Esophagus muscularis mucosa (tissue), 4 donors: ENCODE results near the gene PCDHGA3. TPM values are rescaled to one million over a fixed set of nuclear protein-coding genes. Genes with fewer than 3 reads are reported as not detected.
"Not testable (repeated sequence)": the region's sequence is repeated elsewhere in the genome, so short reads cannot be mapped to it uniquely, and the experiment has no call there.

ENCODE experiments used
- DNase-seq: peaks from one replicate; pipeline ENCODE4 v3.0.0-alpha.2; 2017; ENCODE audit errors: extremely low spot score
- H3K27ac ChIP-seq, 4 donors: fragments of 200-600 bp; sonication (generic); replicated peaks in 1 of 4; 1 replicate in 3 of 4; 2 replicates in 1 of 4; pipeline ENCODE4 v1.5.1; 2016 to 2019; ENCODE audit warnings: mild to moderate bottlenecking in 1 of 4
- H3K27me3 ChIP-seq, 4 donors: fragments of 200-600 bp; sonication (generic); one replicate each; pipeline versions ENCODE4 v1.5.1 to v1.6.0; 2016 to 2019
- H3K36me3 ChIP-seq, 4 donors: fragments of 200-600 bp; sonication (generic); one replicate each; pipeline ENCODE4 v1.5.1; 2016 to 2019
- H3K4me1 ChIP-seq, 4 donors: fragments of 200-600 bp; sonication (generic); one replicate each; pipeline ENCODE4 v1.5.1; 2016 to 2019
- H3K4me3 ChIP-seq, 4 donors: fragments of 200-600 bp; sonication (generic); 1 replicate in 2 of 4; 2 replicates in 2 of 4; pipeline ENCODE4 v1.5.1; 2016 to 2019; ENCODE audit warnings: mild to moderate bottlenecking in 4 of 4, moderate library complexity in 1 of 4
- H3K9me3 ChIP-seq, 4 donors: fragments of 200-600 bp; sonication (generic); 1 replicate in 3 of 4; 2 replicates in 1 of 4; pipeline ENCODE4 v1.5.1; 2016 to 2019
- CTCF ChIP-seq, 3 experiments: fragments of 200-600 bp in 2 of 3; fragments of 450-650 bp in 1 of 3; sonication (generic) in 2 of 3; IDR thresholded peaks; one replicate each; pipeline ENCODE4 v1.5.1; 2017 to 2019; ENCODE audit warnings: antibody characterized with exemption in 3 of 3, mild to moderate bottlenecking in 2 of 3, moderate library complexity in 1 of 3
- EP300 ChIP-seq: sonication (generic); formaldehyde crosslinking; IDR thresholded peaks from one replicate; pipeline ENCODE4 v1.6.1; 2017; ENCODE audit warnings: antibody characterized with exemption
- POLR2A ChIP-seq: fragments of 450-650 bp; IDR thresholded peaks from one replicate; pipeline ENCODE4 v1.6.1; 2017; ENCODE audit warnings: antibody characterized with exemption, moderate library complexity, mild to moderate bottlenecking, low read depth
- POLR2AphosphoS5 ChIP-seq, 2 donors: sonication (generic); formaldehyde crosslinking; IDR thresholded peaks; one replicate each; pipeline ENCODE4 v1.6.1; 2017; ENCODE audit warnings: antibody characterized with exemption in 2 of 2
- WGBS: methylation state at CpG from one replicate; pipeline ENCODE4 v1.1.5; 2018; 5-methylcytosine and 5-hydroxymethylcytosine counted together
- intact Hi-C: fragments of 100-400 bp; cut with DNase I; formaldehyde crosslinking; loops from one replicate; pipeline ENCODE4 v1.15.1; 2023
- total RNA-seq, 4 donors: library from RNA; depleted of rRNA; stranded (reverse); fragments of >200 nt; gene quantifications; one replicate each; pipeline versions ENCODE4 v1.1.0 to v1.2.1, GENCODE V29; 2016

The PCDHGA3 gene
- total RNA-seq, 4 donors from 2014 or later, result 1.7 to 2.6 (median 1.8) TPM

- intact Hi-C loops, result no loop called here
- Histone ChIP-seq H3K27ac (no peak within 1 kb of the TSS), H3K4me1 (no peaks in the 10 kb centered on the region), H3K27me3 (peaks cover 0 to 53% (median 0%) of the 10 kb centered on the region in 4 donors), H3K36me3 (no peaks in the 10 kb centered on the region), H3K9me3 (peaks cover 0 to 99% (median 83%) of the 10 kb centered on the region in 4 donors), H3K4me3 (peak within 1 kb of the TSS; percentile 30 to 45 (median 34))
- DNase-seq, result no peak
- 5% methylated on average over 19 of the region's 27 CpGs for WGBS
- TF ChIP-seq POLR2A (no peak), EP300 (no peak), POLR2AphosphoS5 (IDR thresholded peaks at IDR 0.05) (no peak), CTCF (IDR thresholded peaks at IDR 0.05) (peak; percentile 19 to 33 (median 24))
Observed at GRCh38 chr5:141338538-141339306, 4.9 kb upstream of the PCDHGA3 start, which contains the start of gene PCDHGA2. TSS of gene PCDHGA2 (plus strand) at chr5:141338760.

- 63% methylated on average over 1 of the region's 45 CpGs for whole genome bisulfite sequencing
- Histone ChIP-seq H3K9me3 (peaks cover 0 to 100% (median 85%) of the 10 kb centered on the region in 4 donors), H3K27me3 (peaks cover 0 to 61% (median 0%) of the 10 kb centered on the region in 4 donors)
- H3K27ac ChIP-seq, intact Hi-C loops, H3K4me3 ChIP-seq, DNase-seq, H3K4me1 ChIP-seq, H3K36me3 ChIP-seq: not testable (repeated sequence)
Observed at GRCh38 chr5:141340781-141341354, 2.8 kb upstream of the PCDHGA3 start.

- Histone ChIP-seq H3K36me3 (no peaks in the 10 kb centered on the region), H3K27ac (no peak overlapping the region), H3K4me3 (no peak overlapping the region), H3K9me3 (peaks cover 0 to 100% (median 84%) of the 10 kb centered on the region in 4 donors), H3K27me3 (peaks cover 0 to 67% (median 0%) of the 10 kb centered on the region in 4 donors), H3K4me1 (no peaks in the 10 kb centered on the region)
- intact Hi-C loops, result no loop called here
- TF ChIP-seq POLR2A (no peak), EP300 (no peak), CTCF (IDR thresholded peaks at IDR 0.05) (no peak), POLR2AphosphoS5 (IDR thresholded peaks at IDR 0.05) (no peak)
- WGBS, result 47% methylated on average over 1 of the region's 1 CpG
- no peak for DNase-seq
Observed at GRCh38 chr5:141342773-141343172, 856 bp upstream of the PCDHGA3 start.

- no peaks in the 10 kb centered on the region for H3K36me3 ChIP-seq
- H3K4me1 ChIP-seq, result no peaks in the 10 kb centered on the region
- H3K9me3 ChIP-seq, result peaks cover 0 to 98% (median 81%) of the 10 kb centered on the region in 4 donors
- intact Hi-C loops, result no loop called here
- no peak for DNase-seq
- H3K4me3 ChIP-seq, result peak overlapping the region; percentile 26 to 30 (median 29)
- peaks cover 0 to 54% (median 0%) of the 10 kb centered on the region in 4 donors for H3K27me3 ChIP-seq
- no peak overlapping the region for H3K27ac ChIP-seq
- TF ChIP-seq POLR2AphosphoS5 (IDR thresholded peaks at IDR 0.05) (no peak), CTCF (IDR thresholded peaks at IDR 0.05) (no peak), POLR2A (no peak), EP300 (no peak)
- WGBS, result 23% methylated on average over 31 of the region's 31 CpGs
Observed at GRCh38 chr5:141343953-141344463, 379 bp downstream of the PCDHGA3 start.

- Histone ChIP-seq H3K4me3 (no peak overlapping the region), H3K27ac (no peak overlapping the region), H3K4me1 (no peaks in the 10 kb centered on the region), H3K27me3 (peaks cover 0 to 50% (median 0%) of the 10 kb centered on the region in 4 donors), H3K9me3 (peaks cover 0 to 98% (median 78%) of the 10 kb centered on the region in 4 donors), H3K36me3 (no peaks in the 10 kb centered on the region)
- no peak for DNase-seq
- intact Hi-C loops, result no loop called here
- 39% methylated on average over 13 of the region's 20 CpGs for WGBS
- no peak for TF ChIP-seq POLR2A
- TF ChIP-seq EP300, result no peak
- TF ChIP-seq CTCF (IDR thresholded peaks at IDR 0.05), result no peak
Observed at GRCh38 chr5:141345327-141345726, 1.7 kb downstream of the PCDHGA3 start.

GRCh38 chr5:141346017-141346416 is 2.4 kb downstream of the PCDHGA3 start:
- Histone ChIP-seq H3K9me3 (peaks cover 0 to 98% (median 80%) of the 10 kb centered on the region in 4 donors), H3K27me3 (peaks cover 0 to 48% (median 0%) of the 10 kb centered on the region in 4 donors)
- H3K4me3 ChIP-seq, H3K27ac ChIP-seq, H3K36me3 ChIP-seq, DNase-seq, H3K4me1 ChIP-seq, intact Hi-C loops: not testable (repeated sequence)
- WGBS, result 46% methylated on average over 8 of the region's 35 CpGs
